NCI-H1105 treated with DMSO at 0.1 percent for 48 hours (cell line): ENCODE measurements around the gene PPM1B.
"Not testable (repeated sequence)": the region's sequence is repeated elsewhere in the genome, so short reads cannot be mapped to it uniquely, and the experiment has no call there.

Source experiments
- DNase-seq: peaks from one replicate; lab custom pipeline; 2025; lab: John Stamatoyannopoulos, UW

The PPM1B gene

GRCh38 chr2:44250376-44250775, 81.7 kb downstream of the PPM1B start:
- no peak for DNase-seq

- no peak for DNase-seq
Measured at GRCh38 chr2:44254023-44254422, 85.3 kb downstream of the PPM1B start.

GRCh38 chr2:44255704-44256103, 87.0 kb downstream of the PPM1B start:
- not testable (repeated sequence) for DNase-seq

- DNase-seq = not testable (repeated sequence)
Measured at GRCh38 chr2:44257802-44258201, 89.1 kb downstream of the PPM1B start.

GRCh38 chr2:44267269-44267795, 98.7 kb downstream of the PPM1B start:
- no peak for DNase-seq

- DNase-seq = no peak
Measured at GRCh38 chr2:44267796-44268648, 99.3 kb downstream of the PPM1B start.

- no peak for DNase-seq
Measured at GRCh38 chr2:44269831-44270230, 101.2 kb downstream of the PPM1B start.

- DNase-seq = no peak
Measured at GRCh38 chr2:44271296-44271695, 102.6 kb downstream of the PPM1B start.

GRCh38 chr2:44273076-44273475, 104.4 kb downstream of the PPM1B start:
- no peak for DNase-seq

GRCh38 chr2:44273596-44273995, 104.9 kb downstream of the PPM1B start:
- DNase-seq = no peak

GRCh38 chr2:44275927-44276303, 107.2 kb downstream of the PPM1B start:
- DNase-seq = no peak

- DNase-seq = no peak
Measured at GRCh38 chr2:44277541-44277940, 108.9 kb downstream of the PPM1B start.

- DNase-seq = no peak
Measured at GRCh38 chr2:44280869-44281268, 112.2 kb downstream of the PPM1B start.
